ENCODE measurements around the gene CR1L. TPM values are rescaled to one million over a fixed set of nuclear protein-coding genes. Genes with fewer than 3 reads are reported as not detected.
A peak's percentile ranks its signal among the peaks of the same experiment; 100 is the strongest.

The CR1L gene
- total RNA-seq, 1 experiment from 2014 or later: not detected

DNA sequence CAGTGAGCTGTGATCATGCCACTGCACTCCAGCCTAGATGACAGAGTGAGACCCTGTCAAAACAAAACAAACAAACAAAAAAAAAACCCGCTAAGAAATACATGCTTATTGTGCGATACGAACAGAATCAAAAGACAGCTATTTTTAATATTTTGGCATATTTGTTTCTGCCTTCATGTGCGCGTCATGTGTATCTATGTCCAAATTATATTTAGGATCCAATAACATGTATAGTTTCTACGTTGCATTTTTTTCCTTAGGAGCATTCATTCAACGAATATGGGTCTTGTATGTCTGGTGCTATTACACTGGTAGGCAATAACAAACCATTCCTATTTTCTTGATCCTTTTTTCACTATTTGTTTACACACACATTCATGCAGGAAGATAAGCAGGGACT is 108.7 kb downstream of the CR1L start:
- POLR2A ChIA-PET: no interaction called here

GRCh38 chr1:207754011-207754410 is 109.1 kb downstream of the CR1L start:
- ChIA-PET CTCF (no interaction called here), POLR2A (no interaction called here)
- intact Hi-C loops (cut with micrococcal nuclease; ENCODE audit: unreplicated experiment) (no loop called here), in situ Hi-C loops (cut with HindIII; ENCODE audit: low pct_unique_long_range_greater_than_20kb, low sequenced_read_pairs) (no loop called here)
- Histone ChIP-seq H3K27ac (ENCODE audit: low read length) (no peak overlapping the region), H3K4me1 (ENCODE audit: control insufficient read depth, insufficient read depth, low read length) (peaks cover 20% of the 10 kb centered on the region), H3K27me3 (ENCODE audit: control insufficient read depth, insufficient read depth, low read length) (no peaks in the 10 kb centered on the region), H3K4me3 (ENCODE audit: low read depth in 2 of 2, low read length in 2 of 2) (no peak overlapping the region), H3K9me3 (ENCODE audit: control insufficient read depth, insufficient read depth, low read depth, low read length) (no peaks in the 10 kb centered on the region), H3K36me3 (ENCODE audit: control insufficient read depth, insufficient read depth, low read length) (peaks cover 8% of the 10 kb centered on the region)
- TF ChIP-seq SIN3A (IDR thresholded peaks at IDR 0.05; ENCODE audit: borderline replicate concordance, insufficient read depth, low read depth, low read length): no peak
- TF ChIP-seq REST (IDR thresholded peaks at IDR 0.05; ENCODE audit: insufficient read depth in 1 of 2, low read depth in 2 of 2, low read length in 1 of 2): no peak
- no peak for TF ChIP-seq POLR2AphosphoS5 (IDR thresholded peaks at IDR 0.05; ENCODE audit: low read depth, low read length)
- no peak for TF ChIP-seq CTCF (IDR thresholded peaks at IDR 0.05)
- no peak for TF ChIP-seq TCF7L2 (IDR thresholded peaks at IDR 0.05; ENCODE audit: low read depth, low read length)
- DNase-seq (ENCODE audit: low read depth, low spot score) (no peak), ATAC-seq (no peak)
- no TSS peak for BruUV-seq (replicated peaks)

More for the DNA sequence above, 108.7 kb downstream of the CR1L start:
- no peak for TF ChIP-seq CTCF (IDR thresholded peaks at IDR 0.05)
- no peak for TF ChIP-seq POLR2AphosphoS5 (IDR thresholded peaks at IDR 0.05; ENCODE audit: low read depth, low read length)
- no peak for TF ChIP-seq SIN3A (IDR thresholded peaks at IDR 0.05; ENCODE audit: borderline replicate concordance, insufficient read depth, low read depth, low read length)
- no peak for TF ChIP-seq REST (IDR thresholded peaks at IDR 0.05; ENCODE audit: insufficient read depth in 1 of 2, low read depth in 2 of 2, low read length in 1 of 2)
- TF ChIP-seq TCF7L2 (IDR thresholded peaks at IDR 0.05; ENCODE audit: low read depth, low read length): no peak
- no TSS peak for BruUV-seq (replicated peaks)
- intact Hi-C loops (cut with micrococcal nuclease; ENCODE audit: unreplicated experiment): no loop called here
- Histone ChIP-seq H3K36me3 (ENCODE audit: control insufficient read depth, insufficient read depth, low read length) (peaks cover 8% of the 10 kb centered on the region), H3K4me1 (ENCODE audit: control insufficient read depth, insufficient read depth, low read length) (peaks cover 20% of the 10 kb centered on the region), H3K27ac (ENCODE audit: low read length) (no peak overlapping the region), H3K27me3 (ENCODE audit: control insufficient read depth, insufficient read depth, low read length) (no peaks in the 10 kb centered on the region), H3K4me3 (ENCODE audit: low read depth in 2 of 2, low read length in 2 of 2) (peak overlapping the region; percentile 90 to 98), H3K9me3 (ENCODE audit: control insufficient read depth, insufficient read depth, low read depth, low read length) (no peaks in the 10 kb centered on the region)
- DNase-seq (ENCODE audit: low read depth, low spot score) (no peak), ATAC-seq (no peak)
- in situ Hi-C loops (cut with HindIII; ENCODE audit: low pct_unique_long_range_greater_than_20kb, low sequenced_read_pairs): no loop called here
- CTCF ChIA-PET: no interaction called here
